ENCODE data around the gene PPP1R7.
"Not testable (repeated sequence)": the region's sequence is repeated elsewhere in the genome, so short reads cannot be mapped to it uniquely, and the experiment has no call there.

PPP1R7 gene

DNA sequence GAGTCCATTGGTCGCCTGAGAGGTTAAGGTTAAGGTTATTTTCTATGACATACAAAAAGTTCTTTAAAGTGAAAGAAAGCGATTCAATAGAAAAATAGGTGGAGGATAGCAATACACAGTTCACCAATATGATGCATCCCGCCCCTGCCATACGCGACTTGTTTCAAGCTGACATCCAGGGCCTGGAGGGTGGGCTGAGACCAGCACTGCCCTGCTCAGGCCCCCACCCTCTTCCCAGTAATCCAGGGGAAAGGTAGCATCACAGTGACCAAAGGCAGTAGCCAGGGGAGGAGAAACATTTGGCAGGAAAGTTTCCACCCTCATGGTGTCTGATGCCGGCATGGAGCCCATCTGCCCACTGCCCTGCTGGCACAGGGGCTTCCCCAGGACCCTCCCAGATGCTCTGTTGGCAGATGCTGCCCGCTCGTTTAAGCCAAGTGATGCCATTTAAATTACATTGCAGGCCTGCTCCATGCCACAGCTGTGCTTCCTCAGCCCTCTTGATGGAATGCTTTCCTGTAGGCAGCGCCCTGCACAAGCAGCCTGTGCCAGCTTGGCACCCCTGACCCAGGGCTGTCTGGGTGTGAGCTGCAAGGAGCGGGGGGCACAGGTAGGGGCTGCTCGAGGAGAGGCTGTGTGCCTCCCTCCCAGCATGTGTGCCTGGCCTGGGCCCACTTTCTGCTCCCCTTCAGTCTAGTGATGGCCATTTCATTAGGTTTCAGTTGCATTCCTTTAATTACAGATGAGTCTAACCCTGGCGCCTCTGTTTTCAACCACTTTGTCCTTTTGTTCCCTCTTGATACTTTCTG lies 27.5 kb downstream of the PPP1R7 start:
- DNase-seq, result no peak

GRCh38 chr2:241178961-241179360 lies 28.7 kb downstream of the PPP1R7 start:
- no peak for DNase-seq

DNA sequence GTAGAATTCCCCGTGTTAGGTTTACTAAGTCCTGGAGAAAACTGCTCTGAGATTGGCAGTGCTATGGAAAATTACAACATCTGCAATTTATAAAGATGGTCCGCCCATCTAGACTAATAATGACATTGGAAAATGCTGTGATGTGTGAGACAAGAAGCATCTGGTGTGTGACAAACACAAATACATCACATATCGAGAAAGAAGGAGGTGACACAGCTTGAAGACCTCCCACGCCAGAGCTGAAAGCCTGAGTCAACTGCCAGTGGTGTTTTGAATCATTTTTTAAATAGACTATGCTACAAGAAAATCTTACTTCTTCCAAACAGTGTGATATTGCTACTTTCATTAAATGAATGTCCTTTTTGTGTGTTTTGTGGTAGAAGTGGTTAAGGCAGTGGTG lies 29.6 kb downstream of the PPP1R7 start:
- peak in 1 of 5 donors; percentile 28 for DNase-seq

DNA sequence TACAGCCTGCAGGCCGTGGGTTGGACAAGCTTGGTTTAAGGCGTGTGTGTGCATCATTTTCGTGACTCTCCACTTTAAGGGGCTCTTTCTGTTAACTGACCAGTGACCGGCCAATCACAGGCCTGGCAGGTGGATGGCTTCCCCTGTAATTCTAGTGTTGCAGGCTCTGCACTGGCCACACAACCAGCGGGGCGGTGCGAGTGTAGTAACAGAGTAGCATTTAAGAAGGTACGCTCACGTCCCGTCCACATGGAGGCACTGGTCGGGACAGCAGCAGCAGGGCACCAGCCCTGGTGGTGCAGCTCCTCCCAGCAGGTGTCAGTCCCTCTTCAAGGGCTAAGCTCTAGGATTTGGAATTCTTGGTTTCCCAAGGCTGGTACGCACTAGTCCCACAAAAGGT lies 30.2 kb downstream of the PPP1R7 start:
- DNase-seq, result no peak

GRCh38 chr2:241182126-241182525 lies 31.9 kb downstream of the PPP1R7 start:
- DNase-seq, result no peak

DNA sequence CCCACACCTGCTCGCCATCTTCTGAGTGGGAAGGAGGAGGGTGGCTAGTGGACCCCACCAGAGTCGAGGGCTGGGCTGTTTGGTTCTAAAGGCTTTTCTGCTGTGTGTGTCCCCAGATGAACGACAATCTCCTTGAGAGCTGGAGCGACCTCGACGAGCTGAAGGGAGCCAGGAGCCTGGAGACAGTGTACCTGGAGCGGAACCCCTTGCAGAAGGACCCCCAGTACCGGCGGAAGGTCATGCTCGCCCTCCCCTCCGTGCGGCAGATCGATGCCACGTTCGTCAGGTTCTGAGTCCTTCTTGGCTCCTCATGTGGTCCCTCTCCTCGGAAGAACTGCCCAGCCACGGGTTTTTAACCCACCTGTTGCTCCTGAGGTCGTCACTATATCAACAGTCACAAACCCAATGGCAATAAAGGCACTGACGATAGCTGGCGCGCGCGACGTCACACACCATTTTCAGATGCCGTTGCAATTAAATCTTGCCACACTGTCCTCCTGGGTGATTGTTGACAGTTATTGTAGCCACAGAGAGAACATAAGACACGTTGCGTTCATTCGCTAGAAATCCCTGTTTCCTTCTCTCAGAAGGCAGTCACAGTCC lies 32.4 kb downstream of the PPP1R7 start:
- DNase-seq, result no peak

GRCh38 chr2:241183221-241183620 lies 33.0 kb downstream of the PPP1R7 start:
- no peak for DNase-seq

DNA sequence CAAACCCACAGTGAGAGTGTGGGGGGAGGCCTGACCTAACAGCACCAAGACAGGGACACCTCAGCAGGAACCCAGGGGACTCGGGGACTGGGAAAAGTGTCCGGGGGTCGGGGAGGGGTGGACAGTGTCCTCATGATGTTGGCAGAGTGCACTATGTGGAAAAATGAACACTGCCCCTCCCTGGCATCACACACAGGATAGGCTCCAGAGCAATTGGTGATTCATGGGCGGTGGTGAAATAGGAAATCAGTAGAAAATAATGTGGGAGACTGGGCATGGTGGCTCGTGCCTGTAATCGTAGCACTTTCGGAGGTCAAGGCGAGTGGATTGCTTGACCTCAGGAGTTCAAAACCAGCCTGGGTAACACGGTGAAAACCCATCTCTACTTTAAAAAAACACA lies 34.6 kb downstream of the PPP1R7 start:
- DNase-seq, result no peak

- no peak for DNase-seq
These were observed 35.7 kb downstream of the PPP1R7 start for GRCh38 chr2:241185961-241186360.

GRCh38 chr2:241187101-241187917 lies 37.0 kb downstream of the PPP1R7 start:
- no peak for DNase-seq

GRCh38 chr2:241187918-241188234 lies 37.6 kb downstream of the PPP1R7 start:
- DNase-seq, result no peak

- DNase-seq, result no peak
These were observed 38.3 kb downstream of the PPP1R7 start, which contains the start of gene ANO7 for GRCh38 chr2:241188361-241189092. Gene ANO7 (plus strand): TSS chr2:241188677. CDS start chr2:241190064, 1,387 bp downstream.

DNA sequence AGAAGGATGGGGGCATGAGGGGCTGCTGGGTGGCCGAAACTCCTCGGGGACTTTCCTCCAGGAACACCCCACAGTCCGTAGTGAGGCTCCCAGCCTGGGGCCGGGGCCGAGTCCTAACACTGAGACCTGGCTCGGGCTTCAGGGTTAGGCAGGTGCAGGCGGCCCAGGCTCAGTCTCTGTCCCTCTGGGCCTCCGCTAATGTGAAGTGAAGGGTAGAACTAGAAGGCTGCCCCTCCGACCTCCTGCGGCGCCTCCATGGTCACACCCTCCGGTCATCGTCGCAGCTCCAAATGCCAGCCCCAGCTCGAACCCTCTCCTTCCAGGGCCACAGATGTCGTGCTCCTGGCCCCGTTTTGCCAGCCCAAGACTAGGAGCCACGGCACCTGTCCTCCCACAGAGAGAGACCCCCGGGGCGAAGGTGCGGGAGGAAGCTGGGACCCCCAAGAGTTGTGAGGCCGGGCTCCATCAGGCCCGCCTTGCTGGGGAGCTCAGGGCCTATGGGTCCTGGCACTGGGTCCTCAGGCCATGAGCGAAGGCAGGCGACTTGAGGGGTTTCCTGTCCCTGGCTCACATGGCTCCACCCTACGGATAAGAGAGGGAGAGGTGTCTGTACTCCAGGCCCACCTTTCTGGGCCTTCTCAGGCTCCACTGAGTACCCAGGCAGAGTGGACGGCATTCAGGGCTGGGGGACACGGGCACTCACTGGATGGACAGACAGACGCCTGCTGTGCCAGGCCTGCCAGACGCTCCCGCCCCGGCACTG lies 39.0 kb downstream of the PPP1R7 start:
- DNase-seq, result no peak

DNA sequence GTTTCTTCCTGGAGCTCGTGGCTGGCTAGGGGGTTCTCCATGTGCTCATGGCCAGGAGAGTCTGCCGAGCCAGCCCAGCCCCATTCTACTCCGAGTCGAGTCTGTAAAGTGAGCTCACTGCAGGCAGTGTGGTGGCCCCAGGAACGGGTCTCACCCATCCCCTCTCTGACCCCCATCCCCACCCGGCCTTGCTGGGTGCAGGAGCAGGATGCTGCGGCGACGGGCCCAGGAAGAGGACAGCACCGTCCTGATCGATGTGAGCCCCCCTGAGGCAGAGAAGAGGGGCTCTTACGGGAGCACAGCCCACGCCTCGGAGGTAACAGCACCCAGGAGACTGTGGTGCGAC lies 39.6 kb downstream of the PPP1R7 start:
- DNase-seq, result no peak

DNA sequence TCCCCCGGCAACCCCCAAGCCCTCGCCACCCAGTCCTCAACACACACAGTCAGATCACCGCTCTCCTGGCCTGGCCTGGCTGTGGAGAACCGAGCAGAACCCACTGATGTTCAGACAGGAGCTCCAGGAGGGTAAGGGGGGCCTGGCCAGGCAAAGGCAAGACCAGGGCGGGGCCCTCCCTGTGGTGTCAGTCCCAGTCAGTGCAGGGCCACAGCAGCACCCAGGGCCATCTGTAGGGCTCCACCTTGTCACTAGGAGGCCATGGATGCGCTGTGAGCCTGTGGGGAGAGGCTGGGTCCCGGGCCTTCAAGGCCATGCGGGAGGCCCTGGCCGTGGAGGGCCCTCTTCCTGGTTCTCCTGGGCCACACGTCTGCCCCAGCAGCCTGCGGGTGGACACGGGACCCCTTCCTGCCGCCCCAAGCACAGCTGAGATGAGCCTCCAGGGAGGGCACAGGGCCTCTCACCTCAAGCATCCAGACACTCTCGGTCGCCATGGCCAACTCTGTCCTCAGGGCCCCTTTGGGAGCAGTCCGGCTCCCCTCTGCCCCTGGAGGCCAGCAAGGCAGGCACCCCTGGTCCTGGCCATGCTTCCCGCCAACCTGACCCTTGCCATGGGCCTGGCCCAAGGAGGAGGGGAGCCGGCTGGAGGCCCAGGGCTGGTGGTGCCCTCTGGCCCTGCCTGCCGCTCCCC lies 40.2 kb downstream of the PPP1R7 start:
- DNase-seq, result no peak

GRCh38 chr2:241191081-241191480 lies 40.8 kb downstream of the PPP1R7 start:
- no peak for DNase-seq

DNA sequence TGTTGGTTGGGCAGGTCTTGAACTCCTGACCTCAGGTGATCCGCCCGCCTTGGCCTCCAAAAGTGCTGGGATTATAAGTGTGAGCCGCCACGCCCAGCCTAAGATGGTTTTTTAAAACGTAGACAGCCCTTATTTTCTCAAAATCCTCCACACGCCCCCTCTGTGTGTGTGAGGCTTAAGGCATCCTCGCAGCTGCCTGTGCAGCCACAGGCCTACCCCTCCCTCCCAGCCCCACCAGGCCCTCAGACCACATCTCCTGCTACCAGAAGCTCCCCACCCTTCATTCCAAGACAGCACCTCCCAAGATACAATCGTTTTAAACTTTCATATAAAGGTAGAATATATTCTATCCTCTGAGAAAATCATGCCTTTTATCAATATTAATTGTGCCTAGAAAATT lies 43.0 kb downstream of the PPP1R7 start:
- DNase-seq, result no peak

DNA sequence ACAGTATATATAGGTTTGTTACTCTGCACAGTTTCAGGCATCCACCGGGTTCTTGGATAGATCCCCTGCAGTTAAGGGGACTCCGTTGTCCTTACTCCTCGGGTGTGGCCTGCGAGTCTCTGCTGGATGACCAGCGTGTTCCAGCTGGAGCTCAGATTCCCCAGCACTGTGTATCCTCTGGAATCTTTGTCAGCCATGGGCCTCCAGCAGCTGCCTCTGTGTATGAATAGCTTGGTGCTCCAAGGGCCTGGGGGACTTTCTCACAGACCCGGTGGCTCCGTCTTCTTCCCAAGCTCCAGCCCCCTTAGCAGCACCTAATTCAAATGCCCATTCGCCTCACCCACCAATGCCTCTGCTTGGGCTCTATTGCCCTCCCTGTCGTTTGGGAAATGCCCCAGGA lies 44.5 kb downstream of the PPP1R7 start:
- no peak for DNase-seq

- DNase-seq, result no peak
These were observed 45.4 kb downstream of the PPP1R7 start for GRCh38 chr2:241195506-241196130.

DNA sequence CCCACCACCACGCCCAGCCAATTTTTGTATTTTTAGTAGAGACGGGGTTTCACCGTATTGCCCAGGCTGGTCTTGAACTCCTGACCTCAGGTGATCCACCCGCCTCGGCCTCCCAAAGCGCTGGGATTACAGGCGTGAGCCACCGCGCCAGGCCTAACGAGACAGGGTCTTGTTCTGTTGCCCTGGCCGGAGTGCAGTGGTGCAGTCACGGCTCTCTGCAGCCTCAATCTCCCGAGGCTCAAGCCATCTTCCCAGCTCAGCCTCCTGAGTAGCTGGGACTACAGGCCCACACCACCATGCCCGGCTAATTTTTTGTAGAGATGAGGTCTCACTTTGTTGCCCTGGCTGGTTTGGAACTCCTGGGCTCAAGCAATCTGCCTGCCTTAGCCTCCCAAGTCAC lies 47.0 kb downstream of the PPP1R7 start:
- not testable (repeated sequence) for DNase-seq

GRCh38 chr2:241197947-241198346 lies 47.7 kb downstream of the PPP1R7 start:
- DNase-seq, result no peak

Measured in T-helper 1 cell (primary cell).